G401.6 (cell line): ENCODE results near the gene GRM7.

Source experiments
- FAIRE-seq: peaks from 2 replicates; lab custom pipeline; 2012; peaks lifted over from hg19 to GRCh38; lab: Jason Lieb, UNC

Gene GRM7

DNA sequence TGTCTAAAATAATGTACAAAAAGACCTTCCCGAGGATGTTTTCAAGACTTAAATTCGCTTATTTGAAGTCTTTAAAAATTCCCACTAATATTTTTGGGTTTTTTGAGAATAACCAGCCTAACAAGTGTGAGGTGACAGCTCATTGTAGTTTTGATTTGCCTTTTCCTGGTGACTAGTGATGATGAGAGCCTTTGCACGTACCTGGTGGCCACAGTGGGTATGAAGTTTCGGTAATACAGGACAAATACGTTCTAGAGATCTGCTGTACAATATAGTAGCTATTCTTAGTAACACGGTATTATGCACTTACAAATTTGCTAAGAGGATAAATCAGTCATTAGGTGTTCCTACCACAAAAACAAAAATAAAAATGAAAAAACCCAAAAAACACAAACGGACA lies 124.9 kb downstream of the GRM7 start:
- FAIRE-seq, result no peak

DNA sequence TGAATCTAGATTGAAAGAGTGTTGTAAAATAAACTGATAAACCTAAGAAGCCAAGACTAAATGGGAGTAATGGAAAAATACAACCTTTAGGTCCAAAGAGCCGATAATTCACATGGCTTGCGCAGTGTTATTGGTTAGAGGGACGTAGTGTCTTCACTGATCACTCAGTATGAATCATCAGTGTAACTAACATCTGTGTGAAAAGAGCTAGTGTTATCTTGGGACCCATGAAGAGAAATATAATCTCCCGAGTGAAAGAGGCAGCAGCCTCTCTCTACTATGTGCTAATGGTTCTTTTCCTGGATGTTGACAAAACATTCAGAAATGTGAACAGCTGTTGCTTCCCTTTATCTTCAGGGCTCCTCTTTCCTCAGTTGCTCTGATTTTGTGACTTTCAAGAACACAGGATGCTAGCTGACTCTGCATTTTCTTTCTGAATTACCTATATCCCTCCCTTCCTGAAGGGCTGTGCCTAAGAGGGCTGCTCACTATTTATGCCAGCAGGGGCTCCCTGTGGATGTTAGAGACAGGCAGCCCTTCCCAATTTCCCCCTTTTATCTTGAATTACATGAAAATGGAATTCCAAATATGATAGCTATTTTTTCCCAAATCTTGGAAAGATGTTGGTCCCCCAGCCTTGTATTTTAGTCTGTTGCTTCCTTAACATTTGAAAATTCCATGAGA lies 128.8 kb downstream of the GRM7 start:
- no peak for FAIRE-seq

DNA sequence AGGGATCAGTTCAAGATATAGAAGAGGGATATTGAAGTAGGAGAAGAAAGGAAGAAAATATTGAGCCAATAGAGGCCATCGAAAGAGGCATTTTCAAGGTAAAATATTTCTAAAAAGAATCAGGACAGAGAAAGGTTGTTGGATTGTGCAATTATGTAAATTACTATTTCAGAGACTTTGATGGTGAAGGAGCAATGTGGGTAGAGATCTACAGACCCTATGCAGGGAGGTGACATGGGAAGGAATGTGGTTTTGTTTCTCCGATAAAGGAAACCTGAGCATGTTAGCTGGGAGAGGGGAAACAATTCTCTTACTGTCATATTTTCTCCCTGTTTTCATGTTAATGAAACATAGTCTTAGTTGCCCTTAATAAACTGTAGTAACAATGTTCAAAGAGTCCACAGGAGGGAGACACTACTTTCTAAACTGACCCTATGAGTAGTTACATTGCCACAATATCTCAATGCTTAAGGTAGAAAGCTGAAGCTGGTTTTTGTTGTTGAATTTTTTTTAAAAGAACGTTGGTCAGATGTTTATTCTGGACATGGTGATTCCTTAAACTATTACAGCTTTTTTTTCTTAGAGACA lies 133.3 kb downstream of the GRM7 start:
- FAIRE-seq, result no peak

DNA sequence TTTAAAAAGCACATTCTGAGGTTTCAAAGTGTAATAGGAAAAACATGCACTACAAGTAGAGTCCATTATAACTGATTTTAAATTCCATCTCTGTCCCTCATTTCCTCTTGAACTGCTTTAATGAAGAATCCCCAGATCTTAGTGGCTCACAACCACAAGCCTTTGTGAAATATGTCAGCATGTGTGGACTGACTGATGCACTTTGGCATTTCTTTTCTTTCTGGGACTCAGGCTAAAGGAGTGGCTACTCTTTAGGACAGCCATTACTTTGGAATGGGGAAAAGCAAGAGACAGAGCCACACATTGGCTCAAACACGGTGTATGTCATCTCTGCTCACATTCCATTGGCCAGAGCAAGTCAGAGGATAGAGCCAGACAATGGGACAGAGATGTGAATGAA lies 139.6 kb downstream of the GRM7 start:
- FAIRE-seq, result no peak

DNA sequence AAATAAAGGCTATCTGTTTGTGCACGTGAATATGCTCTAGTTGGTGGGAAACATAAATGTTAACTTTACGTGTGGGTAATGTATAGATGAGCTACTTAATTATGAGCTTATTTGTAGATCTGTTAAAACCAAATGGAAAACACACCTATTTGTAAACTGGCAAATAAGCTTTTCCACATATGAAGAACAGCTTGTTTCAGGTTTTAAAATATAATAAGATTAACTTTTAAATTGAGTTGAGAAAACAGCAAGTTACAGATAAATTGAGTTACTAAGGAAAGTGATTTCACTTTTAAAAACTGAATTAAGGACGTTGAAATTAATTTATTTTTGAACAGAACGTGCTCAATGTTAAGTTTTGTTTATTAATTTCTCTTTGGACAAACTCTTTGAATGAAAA lies 140.5 kb downstream of the GRM7 start:
- FAIRE-seq, result no peak

DNA sequence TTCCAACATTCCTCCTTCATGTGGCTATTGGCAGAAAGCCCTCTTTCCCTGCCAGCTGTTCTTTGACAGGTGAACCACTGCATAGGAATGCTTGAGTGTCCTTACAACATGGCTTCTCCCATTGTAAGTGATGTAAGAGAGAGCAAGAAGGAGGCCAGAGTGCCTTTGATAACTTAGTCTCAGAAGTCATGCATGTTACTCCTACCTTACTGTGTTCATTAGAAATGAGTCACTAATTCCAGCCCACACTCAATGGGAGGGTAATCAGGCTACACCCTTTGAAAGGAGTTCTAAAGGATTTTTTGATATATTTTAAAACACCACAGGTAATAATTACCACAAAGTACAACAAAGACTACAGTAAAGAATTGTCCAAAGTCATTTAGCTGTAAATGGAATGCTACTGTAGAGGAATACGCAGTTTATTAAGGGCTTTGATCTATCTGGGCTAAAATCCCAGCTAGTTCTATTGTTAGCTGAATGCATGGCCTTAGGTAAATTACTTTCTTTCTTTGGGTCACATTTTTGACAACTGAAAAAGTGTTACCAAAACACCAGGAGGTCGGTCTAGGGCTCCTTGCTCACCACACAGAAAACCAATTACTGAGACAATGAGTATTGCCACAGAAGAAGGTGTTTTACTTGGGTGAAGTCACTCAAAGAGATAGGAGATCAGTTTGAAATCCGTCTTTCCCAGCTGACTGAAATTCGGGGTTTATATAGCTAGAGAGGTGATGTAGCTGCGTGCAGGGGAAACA lies 154.9 kb downstream of the GRM7 start:
- FAIRE-seq, result no peak

DNA sequence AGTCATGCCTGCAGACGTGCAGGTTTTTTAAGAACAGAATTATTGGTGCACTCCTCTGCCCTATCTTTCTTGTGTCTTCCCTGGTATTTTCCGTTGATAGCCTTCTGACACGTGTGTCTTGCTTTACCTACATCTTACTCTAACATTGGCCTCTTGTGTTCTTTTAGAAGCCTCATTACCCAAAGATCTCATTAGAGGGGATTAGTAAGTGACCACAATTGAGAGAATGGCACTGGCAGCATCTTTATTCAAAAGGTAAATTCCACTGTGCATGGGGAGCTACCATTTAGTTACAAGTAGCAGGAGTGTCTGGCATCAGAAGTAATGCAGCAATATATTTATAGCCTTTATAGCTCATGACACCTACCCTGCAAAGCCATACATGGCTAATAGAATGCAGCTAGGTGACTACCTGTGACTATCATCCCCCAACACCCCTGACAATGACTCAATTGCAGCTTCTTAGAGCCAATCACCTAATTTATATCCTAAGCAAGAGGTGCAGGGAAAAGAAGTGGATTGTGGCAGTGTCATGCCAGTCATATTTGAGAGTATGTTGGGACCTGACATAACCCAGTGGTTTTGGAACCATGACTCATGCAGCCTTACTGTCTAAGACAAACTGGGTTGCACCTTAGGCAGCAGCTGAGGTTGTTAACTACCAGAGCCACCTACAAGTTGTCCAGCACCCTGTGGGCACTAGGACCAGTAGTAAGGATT lies 164.8 kb downstream of the GRM7 start:
- FAIRE-seq, result no peak

DNA sequence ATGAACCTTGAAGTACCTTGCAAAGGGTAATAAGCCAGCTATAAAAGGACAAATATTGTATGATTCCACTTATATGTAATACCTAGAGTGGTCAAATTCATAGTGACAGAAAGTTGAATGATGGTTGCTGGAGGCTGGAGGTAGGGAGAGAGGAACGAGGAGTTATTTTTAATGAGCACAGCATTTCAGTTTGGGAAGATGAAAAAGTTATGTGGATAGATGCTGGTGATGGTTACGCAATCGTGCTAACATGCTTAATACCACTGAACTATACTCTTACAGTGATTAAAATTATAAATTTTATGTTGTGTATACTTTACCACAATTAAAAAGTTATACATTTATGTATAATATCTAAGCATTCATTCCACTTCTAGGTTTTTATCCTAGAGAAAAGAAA lies 168.6 kb downstream of the GRM7 start:
- FAIRE-seq, result no peak

DNA sequence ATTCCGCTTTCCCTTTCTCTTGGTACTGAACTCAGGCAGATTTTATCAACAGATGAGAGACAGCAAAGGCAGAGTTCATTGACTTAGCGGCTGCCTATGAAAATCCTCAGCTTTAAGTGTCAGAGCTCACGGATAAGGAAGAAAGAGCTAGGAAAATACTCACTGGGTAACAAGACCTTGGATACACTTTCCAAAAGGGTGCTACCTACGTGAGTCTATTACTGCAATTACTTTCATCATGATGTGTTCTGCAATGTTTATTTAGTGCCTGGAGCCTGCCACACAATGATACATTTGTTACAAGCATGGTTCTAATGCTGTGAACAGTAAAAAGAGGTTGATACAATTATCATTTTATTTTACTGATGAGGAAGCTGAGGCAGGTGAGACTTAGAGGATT lies 177.5 kb downstream of the GRM7 start:
- FAIRE-seq, result no peak

DNA sequence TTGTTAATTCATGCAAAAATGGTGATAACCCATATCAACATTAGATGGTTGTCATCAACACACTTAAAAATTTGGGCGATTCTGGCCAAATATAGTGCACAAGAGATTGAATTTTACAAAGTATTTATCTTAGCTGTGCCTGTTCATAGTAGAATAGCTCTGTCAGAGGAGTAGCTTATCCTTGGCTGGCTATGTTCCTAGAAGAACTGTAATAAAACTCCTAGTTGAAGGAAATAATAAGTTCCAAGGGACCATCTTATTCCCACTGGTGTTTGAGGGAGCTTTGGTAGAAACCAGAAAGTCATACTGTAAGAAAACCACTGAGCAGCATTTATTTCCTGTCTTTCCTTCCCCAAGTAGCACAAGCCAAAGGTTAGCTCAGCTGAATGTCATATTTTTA lies 201.8 kb downstream of the GRM7 start:
- FAIRE-seq, result no peak

DNA sequence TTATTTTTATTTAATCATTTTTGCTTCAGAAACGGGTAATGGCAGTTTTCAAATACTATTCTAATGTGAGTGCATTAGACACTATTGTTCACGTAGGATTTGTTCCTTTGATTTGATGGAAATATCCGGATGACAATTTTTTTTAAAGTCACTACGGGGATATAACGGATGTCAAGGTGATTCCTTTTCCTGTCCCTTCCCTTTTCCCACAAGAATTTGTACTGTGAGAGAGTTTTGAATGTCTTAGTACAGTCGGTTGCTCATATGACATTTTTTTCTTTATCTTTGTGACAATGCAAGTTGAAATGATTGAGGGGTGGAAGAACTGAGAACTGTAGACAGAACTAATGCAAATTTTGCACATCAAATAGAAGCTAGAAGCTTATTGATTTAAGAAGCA lies 209.5 kb downstream of the GRM7 start:
- no peak for FAIRE-seq

DNA sequence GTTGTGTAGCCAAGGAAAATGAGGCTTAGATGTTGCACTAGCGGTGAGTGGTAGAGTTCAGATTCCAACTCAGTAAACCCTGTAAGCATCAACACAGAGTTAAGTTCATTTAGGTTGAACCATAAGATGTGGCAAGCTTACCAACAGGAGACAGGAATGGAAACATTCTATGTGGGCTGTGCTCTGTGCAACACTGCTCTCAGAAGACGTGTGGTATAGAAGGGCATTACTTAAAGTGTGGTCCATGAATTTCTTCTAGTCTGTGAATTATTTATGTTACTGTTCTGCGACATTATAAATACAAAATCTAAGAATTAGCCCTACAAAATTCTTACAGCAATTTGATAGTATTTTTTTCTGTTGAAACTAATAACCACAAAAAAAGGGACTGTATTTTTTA lies 213.3 kb downstream of the GRM7 start:
- no peak for FAIRE-seq

DNA sequence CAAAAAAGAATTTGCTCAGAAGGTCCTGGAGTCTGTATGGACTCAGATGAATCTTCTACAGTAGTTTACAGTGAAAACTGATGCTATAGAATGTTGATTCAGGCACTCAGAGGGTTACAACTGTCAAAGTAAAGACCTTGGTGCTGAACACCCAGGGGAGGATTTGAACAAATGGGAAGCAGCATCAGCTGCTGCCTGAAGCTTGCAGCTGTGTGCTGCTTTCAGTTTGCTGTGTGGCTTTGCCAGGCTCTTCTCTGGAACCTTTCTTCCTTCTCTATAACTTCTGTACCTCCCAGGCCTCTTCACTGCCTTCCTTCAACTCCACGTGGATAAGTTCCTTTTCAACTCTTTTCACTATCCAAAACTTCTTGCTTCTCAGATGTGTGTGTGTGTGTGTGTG lies 214.2 kb downstream of the GRM7 start:
- no peak for FAIRE-seq

DNA sequence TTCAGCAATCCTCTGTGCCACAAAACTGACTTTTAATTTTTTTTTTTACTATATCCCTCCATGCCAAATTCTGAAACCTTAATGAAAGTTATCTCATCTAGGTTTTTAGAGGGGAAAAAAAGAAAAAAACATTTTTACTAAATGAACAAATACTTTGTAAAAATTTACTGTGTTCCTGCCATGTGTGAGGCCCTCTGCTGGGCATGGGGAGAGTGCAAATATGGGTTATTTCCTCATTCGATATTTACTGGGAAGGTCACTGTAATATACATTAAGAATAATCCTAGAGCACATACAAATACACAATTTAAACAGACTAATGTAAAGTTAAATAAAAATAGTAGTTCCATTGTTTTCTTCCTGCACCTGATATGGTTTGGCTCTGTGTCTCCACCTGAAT lies 215.0 kb downstream of the GRM7 start:
- FAIRE-seq, result no peak

DNA sequence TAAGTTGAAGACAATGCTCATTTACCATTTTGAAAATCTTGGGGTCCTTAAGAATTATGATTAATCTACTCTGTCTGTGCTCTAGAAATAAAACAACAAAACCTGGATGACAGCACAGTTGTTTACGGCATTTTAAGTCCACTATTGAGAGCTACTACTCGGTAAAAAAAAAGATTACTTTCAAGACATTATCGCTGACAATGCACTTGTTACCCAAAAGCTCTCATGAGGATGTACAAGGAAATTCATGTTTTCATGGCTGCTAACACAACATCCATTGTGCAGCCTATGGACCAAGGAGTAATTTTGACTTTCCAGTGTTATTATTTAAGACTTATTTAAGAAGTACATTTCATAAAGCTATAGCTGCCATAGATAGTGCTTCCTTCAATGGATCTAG lies 221.3 kb downstream of the GRM7 start:
- no peak for FAIRE-seq

DNA sequence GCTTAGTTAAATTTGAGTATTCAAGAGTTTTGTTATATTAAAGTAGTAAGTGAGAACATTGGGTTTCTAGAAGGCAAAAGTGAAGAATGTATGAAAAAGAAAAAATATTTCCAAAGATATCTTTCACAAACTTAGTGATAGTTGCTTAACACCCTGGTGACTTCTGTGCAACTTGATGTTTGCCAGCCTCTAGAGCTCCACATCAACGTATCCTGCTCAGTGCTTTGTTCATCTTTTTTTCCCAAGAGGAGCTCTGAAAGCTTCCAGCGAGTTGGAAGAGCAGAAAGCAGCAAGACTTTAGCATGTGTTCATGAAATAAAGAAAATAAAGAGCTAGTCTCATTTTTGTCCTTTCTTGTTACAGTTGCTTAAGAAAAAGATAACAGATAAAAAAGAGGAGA lies 225.5 kb downstream of the GRM7 start:
- FAIRE-seq, result no peak

DNA sequence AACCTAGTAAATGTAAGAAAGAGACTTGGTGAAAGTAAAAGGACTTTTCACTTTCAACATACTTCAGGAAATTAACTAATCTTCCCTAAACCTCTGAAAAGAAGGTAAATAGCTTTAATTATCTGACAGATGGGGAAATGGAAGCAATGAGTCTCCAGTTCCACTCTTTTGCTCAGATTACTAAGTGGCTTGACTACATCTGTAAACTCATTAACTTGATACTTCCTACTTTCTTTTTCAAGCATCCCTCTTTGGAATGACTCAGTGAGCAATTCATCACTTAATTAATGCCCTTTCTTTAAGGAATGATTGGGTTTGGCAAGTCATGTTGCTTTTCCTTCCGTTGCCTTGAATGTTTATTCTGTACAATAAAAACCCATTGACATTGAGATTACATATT lies 234.2 kb downstream of the GRM7 start:
- FAIRE-seq, result no peak

DNA sequence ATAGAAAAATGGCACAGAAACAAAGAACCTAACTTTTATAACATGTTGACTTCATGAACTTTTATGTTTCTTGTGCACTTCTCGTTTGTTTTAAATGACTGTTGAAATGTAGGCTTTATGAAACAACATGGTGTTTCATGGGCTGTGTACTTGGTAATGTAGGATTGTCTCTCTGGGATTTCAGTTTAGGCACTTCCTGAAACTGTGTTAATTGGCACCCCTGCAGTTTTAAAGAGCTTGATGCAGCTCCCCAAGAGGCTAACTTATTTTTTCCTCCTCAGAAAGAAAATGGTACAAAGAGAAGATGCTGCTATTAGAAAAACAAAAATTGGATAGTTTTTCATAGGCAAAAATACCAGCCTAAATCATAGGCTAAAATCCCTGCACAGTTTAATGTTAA lies 239.2 kb downstream of the GRM7 start:
- no peak for FAIRE-seq

DNA sequence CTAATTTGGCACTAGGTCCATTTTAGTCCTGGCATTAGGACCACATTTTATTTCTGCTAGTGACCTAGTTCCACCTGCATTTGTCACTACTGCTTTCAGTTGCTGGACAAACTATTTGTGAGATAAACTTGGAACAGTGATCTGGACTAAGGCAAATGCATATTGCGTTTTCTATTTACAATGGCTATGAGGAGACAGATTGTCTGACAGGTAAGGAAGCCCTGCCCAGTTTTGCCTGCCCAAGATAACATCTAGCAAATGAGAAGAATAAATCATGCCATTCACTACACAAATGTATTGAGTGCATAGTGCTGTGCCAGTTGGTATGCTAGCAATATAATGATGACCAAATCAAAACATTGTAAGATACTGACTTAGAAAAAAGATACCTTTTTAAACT lies 245.7 kb downstream of the GRM7 start:
- no peak for FAIRE-seq

DNA sequence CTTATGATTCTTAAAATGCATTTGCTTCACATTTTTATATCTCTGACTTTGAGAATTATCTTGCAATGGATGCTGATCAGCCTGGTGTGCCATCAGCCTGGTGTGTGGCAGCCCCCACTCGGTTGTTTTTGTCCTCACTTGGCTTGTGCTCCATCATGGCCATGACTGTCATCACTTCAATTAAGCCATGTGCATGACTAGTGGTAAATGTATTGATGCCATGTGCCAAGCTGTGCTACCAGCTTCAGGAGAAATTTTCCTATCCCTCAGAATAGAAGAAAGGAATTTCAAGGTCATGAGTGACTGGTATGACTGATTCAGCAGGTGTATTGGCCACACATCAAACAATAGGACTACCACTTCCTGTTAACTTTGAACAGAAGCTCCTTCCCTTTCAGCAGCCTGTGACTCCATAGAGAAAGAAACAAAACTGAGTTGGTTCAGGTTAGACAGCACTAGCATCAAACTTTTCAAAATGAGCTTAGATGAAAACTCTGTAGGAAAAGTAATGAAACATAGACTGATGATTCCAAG lies 251.7 kb downstream of the GRM7 start:
- no peak for FAIRE-seq

DNA sequence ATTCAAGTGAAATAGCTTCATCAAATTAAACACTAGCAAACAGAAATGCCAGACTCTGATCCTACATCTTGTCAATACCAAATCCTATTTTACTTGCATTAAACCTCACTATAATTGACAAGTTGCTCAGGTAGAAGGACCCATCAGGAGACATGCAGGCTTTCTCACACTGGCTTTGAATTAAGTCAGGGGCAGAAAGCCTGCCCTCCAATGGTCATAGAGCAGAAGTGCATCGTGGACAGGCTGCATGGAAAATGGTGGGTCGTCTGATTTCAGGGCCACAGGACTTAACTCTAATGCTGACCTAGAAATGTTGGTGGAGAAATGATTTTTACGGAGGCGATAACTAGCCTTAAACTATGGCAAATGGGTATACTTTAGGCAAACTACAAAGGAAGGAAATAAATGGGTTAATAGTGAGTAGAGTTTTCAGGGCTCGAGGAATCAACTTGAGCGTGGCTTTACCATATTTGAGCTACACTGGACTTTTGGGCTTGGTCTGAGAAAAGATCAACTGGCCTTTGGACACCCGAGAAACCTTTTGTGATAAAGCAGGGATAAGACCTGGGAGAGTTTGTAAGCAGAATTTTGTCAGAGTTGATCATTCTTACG lies 283.9 kb downstream of the GRM7 start:
- FAIRE-seq, result no peak

DNA sequence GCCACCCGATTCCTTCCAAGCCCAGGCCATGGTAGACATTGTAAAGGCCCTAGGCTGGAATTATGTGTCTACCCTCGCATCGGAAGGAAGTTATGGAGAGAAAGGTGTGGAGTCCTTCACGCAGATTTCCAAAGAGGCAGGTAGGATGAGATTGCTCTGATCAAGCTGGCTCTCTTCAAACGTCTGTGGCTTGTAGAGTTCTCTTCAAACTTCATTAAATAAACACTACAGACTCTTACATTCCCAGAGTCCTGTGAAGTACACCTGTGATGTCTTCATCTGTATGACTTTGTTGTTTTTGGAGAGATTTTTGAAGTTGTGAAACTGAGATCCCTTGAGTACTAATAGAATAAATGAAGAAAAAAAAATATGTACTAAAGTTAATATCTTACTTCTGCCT lies 285.6 kb downstream of the GRM7 start:
- no peak for FAIRE-seq

DNA sequence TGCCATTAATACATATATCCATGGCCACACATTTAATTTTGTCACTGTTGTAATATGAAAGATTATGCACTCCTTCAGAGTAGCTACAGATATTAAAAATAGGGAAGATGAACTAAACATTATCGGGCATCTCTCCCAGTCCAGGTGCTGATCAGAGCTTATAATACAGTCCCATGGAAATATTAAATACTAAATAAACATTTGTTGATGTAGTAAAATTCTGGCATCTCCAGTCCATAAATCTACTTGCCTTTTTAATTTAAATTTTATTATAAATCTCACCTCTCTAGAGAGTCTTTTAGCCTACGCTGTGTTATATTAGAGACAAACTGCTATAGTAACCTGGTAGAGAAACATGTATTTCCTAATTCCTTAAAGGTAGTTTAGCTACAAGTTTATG lies 297.6 kb downstream of the GRM7 start:
- FAIRE-seq, result no peak
